ENCODE results near the gene BICC1. TPM values are rescaled to one million over a fixed set of nuclear protein-coding genes. Genes with fewer than 3 reads are reported as not detected.

BICC1 gene
- total and polyA plus RNA-seq, 2 donors (not counting 1 experiment from before 2014, with no cell fraction given), result not detected

- no peak overlapping the region for H3K27ac ChIP-seq (ENCODE audit: low read length in 2 of 2)
- H3K36me3 ChIP-seq (replicated peaks in 1 of 2; ENCODE audit: control extremely low read depth in 1 of 2, control insufficient read depth in 1 of 2, extremely low read depth in 1 of 2, insufficient read depth in 2 of 2, low read length in 1 of 2), result no peaks in the 10 kb centered on the region
- H3K27me3 ChIP-seq (replicated peaks in 1 of 4; ENCODE audit: control extremely low read depth in 1 of 4, control insufficient read depth in 3 of 4, insufficient read depth in 4 of 4, low read length in 3 of 4), result no peaks in the 10 kb centered on the region
- H3K4me2 ChIP-seq (replicated peaks; ENCODE audit: low read depth, low read length, poor library complexity, severe bottlenecking), result no peak overlapping the region
- DNase-seq (no peak), ATAC-seq (ENCODE audit: low read depth) (no peak)
- no peak overlapping the region for H3K27ac Mint-ChIP-seq
- no peaks in the 10 kb centered on the region for H3K4me1 Mint-ChIP-seq
- H3K9ac ChIP-seq (ENCODE audit: low read length), result no peak overlapping the region
- H3K79me2 ChIP-seq (ENCODE audit: control insufficient read depth, insufficient read depth, low read length), result no peaks in the 10 kb centered on the region
- CTCF ChIA-PET, result no interaction called here
- no peaks in the 10 kb centered on the region for H3K9me3 ChIP-seq (ENCODE audit: control extremely low read depth in 1 of 3, control insufficient read depth in 2 of 3, insufficient read depth in 1 of 3, low read length in 2 of 3)
- no peak overlapping the region for H3K4me3 Mint-ChIP-seq
- POLR2A ChIA-PET, result no interaction called here
- no peaks in the 10 kb centered on the region for H4K20me1 ChIP-seq (ENCODE audit: control insufficient read depth, insufficient read depth, low read length, poor library complexity, severe bottlenecking)
- no peak overlapping the region for H3K4me3 ChIP-seq (ENCODE audit: control extremely low read depth in 1 of 5, extremely low read depth in 1 of 5, insufficient read depth in 1 of 5, low read depth in 2 of 5, low read length in 4 of 5)
- H3K4me1 ChIP-seq (ENCODE audit: control insufficient read depth in 2 of 2, insufficient read depth in 2 of 2, low read length in 2 of 2), result no peaks in the 10 kb centered on the region
- intact Hi-C loops (cut with micrococcal nuclease), result no loop called here
- TF ChIP-seq CTCF (IDR thresholded peaks at IDR 0.05) (no peak), EZH2 (IDR thresholded peaks at IDR 0.05; ENCODE audit: borderline replicate concordance, insufficient read depth, low read depth, low read length, poor library complexity, severe bottlenecking) (no peak)
- H3K9me3 Mint-ChIP-seq (ENCODE audit: insufficient read depth), result no peaks in the 10 kb centered on the region
- no peak overlapping the region for H2AFZ ChIP-seq (ENCODE audit: insufficient read depth, low read depth, low read length, poor library complexity, severe bottlenecking)
- no peaks in the 10 kb centered on the region for H3K27me3 Mint-ChIP-seq
These were observed 140.5 kb downstream of the BICC1 start for GRCh38 chr10:58653139-58653538.

- no peak overlapping the region for H3K4me3 Mint-ChIP-seq
- TF ChIP-seq CTCF (IDR thresholded peaks at IDR 0.05) (no peak), EZH2 (IDR thresholded peaks at IDR 0.05; ENCODE audit: borderline replicate concordance, insufficient read depth, low read depth, low read length, poor library complexity, severe bottlenecking) (no peak)
- intact Hi-C loops (cut with micrococcal nuclease), result no loop called here
- DNase-seq (no peak), ATAC-seq (ENCODE audit: low read depth) (no peak)
- H3K4me1 ChIP-seq (ENCODE audit: control insufficient read depth in 2 of 2, insufficient read depth in 2 of 2, low read length in 2 of 2), result no peaks in the 10 kb centered on the region
- no peak overlapping the region for H3K4me2 ChIP-seq (replicated peaks; ENCODE audit: low read depth, low read length, poor library complexity, severe bottlenecking)
- CTCF ChIA-PET, result no interaction called here
- POLR2A ChIA-PET, result no interaction called here
- no peaks in the 10 kb centered on the region for H4K20me1 ChIP-seq (ENCODE audit: control insufficient read depth, insufficient read depth, low read length, poor library complexity, severe bottlenecking)
- H3K4me3 ChIP-seq (ENCODE audit: control extremely low read depth in 1 of 5, extremely low read depth in 1 of 5, insufficient read depth in 1 of 5, low read depth in 2 of 5, low read length in 4 of 5), result no peak overlapping the region
- H3K9me3 Mint-ChIP-seq (ENCODE audit: insufficient read depth), result peaks cover 14% of the 10 kb centered on the region
- peaks cover 0 to 9% (median 3%) of the 10 kb centered on the region in 3 donors for H3K9me3 ChIP-seq (ENCODE audit: control extremely low read depth in 1 of 3, control insufficient read depth in 2 of 3, insufficient read depth in 1 of 3, low read length in 2 of 3)
- H3K27ac ChIP-seq (ENCODE audit: low read length in 2 of 2), result no peak overlapping the region
- no peaks in the 10 kb centered on the region for H3K36me3 ChIP-seq (replicated peaks in 1 of 2; ENCODE audit: control extremely low read depth in 1 of 2, control insufficient read depth in 1 of 2, extremely low read depth in 1 of 2, insufficient read depth in 2 of 2, low read length in 1 of 2)
- no peak overlapping the region for H3K27ac Mint-ChIP-seq
- 0% methylated on average over 1 of the region's 5 CpGs for WGBS (ENCODE audit: insufficient coverage)
- H3K9ac ChIP-seq (ENCODE audit: low read length), result no peak overlapping the region
- no peaks in the 10 kb centered on the region for H3K27me3 ChIP-seq (replicated peaks in 1 of 4; ENCODE audit: control extremely low read depth in 1 of 4, control insufficient read depth in 3 of 4, insufficient read depth in 4 of 4, low read length in 3 of 4)
- H3K79me2 ChIP-seq (ENCODE audit: control insufficient read depth, insufficient read depth, low read length), result no peaks in the 10 kb centered on the region
- no peaks in the 10 kb centered on the region for H3K4me1 Mint-ChIP-seq
- no peaks in the 10 kb centered on the region for H3K27me3 Mint-ChIP-seq
- H2AFZ ChIP-seq (ENCODE audit: insufficient read depth, low read depth, low read length, poor library complexity, severe bottlenecking), result no peak overlapping the region
These were observed 148.0 kb downstream of the BICC1 start for GRCh38 chr10:58660575-58661255.

Data from B cell (primary cell).